NCI-H1417 (cell line): ENCODE data around the gene ZCCHC24.

Source experiments
- DNase-seq, 3 experiments: peaks; one replicate each; lab custom pipeline; 2025; lab: John Stamatoyannopoulos, UW

ZCCHC24 gene

GRCh38 chr10:79360499-79361342 lies 84.7 kb downstream of the ZCCHC24 start:
- no peak for DNase-seq

GRCh38 chr10:79359816-79360498 lies 85.5 kb downstream of the ZCCHC24 start:
- DNase-seq: no peak

GRCh38 chr10:79358811-79359210 lies 86.6 kb downstream of the ZCCHC24 start:
- DNase-seq: no peak

GRCh38 chr10:79357180-79357579 lies 88.2 kb downstream of the ZCCHC24 start:
- DNase-seq: no peak

- no peak for DNase-seq
Observed at GRCh38 chr10:79356104-79356503, 89.3 kb downstream of the ZCCHC24 start.

GRCh38 chr10:79355420-79356017 lies 89.9 kb downstream of the ZCCHC24 start:
- DNase-seq: peak in 1 of 3 experiments; percentile 4

GRCh38 chr10:79354615-79355014 lies 90.8 kb downstream of the ZCCHC24 start:
- DNase-seq: no peak

GRCh38 chr10:79354141-79354540 lies 91.3 kb downstream of the ZCCHC24 start:
- peak in 1 of 3 experiments; percentile 14 for DNase-seq

- no peak for DNase-seq
Observed at GRCh38 chr10:79353726-79354125, 91.7 kb downstream of the ZCCHC24 start.

GRCh38 chr10:79353000-79353406 lies 92.4 kb downstream of the ZCCHC24 start:
- DNase-seq: no peak

- no peak for DNase-seq
Observed at GRCh38 chr10:79352035-79352877, 93.2 kb downstream of the ZCCHC24 start.

- DNase-seq: no peak
Observed at GRCh38 chr10:79351332-79351731, 94.1 kb downstream of the ZCCHC24 start.

GRCh38 chr10:79350407-79351154 lies 94.8 kb downstream of the ZCCHC24 start:
- DNase-seq: no peak

GRCh38 chr10:79349766-79350406 lies 95.5 kb downstream of the ZCCHC24 start:
- DNase-seq: no peak

GRCh38 chr10:79349072-79349491 lies 96.3 kb downstream of the ZCCHC24 start:
- DNase-seq: no peak

- DNase-seq: no peak
Observed at GRCh38 chr10:79348640-79348988, 96.8 kb downstream of the ZCCHC24 start.

GRCh38 chr10:79347894-79348639 lies 97.4 kb downstream of the ZCCHC24 start:
- DNase-seq: peak in 2 of 3 experiments; percentile 58

GRCh38 chr10:79347226-79347893 lies 98.1 kb downstream of the ZCCHC24 start, which contains the start of gene PPIF:
PPIF (plus strand) TSS chr10:79347469; CDS start chr10:79347549, 80 bp downstream.
- DNase-seq: peak; percentile 83 to 91 (median 90)
